Measurements from ENCODE around the gene DARS1.
"Not testable (repeated sequence)": the region's sequence is repeated elsewhere in the genome, so short reads cannot be mapped to it uniquely, and the experiment has no call there.

Gene DARS1

DNA sequence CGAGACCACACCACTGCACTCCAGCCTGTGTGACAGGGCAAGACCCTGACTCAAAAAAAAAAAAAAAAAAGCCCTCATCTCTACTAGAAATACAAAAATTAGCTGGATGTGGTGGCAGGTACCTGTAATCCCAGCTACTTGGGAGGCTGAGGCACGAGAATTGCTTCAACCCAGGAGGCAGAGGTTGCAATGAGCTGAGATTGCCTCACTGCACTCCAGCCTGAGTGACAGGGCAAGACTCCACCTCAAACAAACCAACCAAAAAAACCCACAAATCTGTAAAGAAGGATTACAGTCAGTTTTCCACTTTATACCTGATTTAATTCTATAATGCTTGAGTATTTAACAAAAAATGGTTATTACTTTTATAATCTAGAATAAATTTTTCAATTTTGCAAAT lies 9.7 kb downstream of the DARS1 start:
- no peak for DNase-seq

DNA sequence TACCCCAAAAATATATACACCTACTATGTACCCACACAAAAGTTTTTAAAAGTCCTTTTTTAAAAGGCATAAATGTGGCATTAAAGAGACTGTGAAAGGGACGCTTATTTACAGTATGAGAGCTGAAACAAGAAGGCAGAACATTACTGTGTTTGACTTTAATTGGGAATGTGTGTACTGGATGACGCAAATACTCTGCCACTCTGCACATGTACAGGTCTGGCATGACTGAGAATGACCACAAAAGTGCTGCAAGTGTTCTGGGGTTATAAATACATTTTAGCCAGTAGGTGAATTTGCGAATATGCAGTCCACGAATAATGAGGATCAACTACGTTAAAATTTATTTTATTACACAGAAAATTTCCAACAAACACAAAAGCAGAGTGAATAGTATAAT lies 11.4 kb downstream of the DARS1 start:
- DNase-seq, result no peak

DNA sequence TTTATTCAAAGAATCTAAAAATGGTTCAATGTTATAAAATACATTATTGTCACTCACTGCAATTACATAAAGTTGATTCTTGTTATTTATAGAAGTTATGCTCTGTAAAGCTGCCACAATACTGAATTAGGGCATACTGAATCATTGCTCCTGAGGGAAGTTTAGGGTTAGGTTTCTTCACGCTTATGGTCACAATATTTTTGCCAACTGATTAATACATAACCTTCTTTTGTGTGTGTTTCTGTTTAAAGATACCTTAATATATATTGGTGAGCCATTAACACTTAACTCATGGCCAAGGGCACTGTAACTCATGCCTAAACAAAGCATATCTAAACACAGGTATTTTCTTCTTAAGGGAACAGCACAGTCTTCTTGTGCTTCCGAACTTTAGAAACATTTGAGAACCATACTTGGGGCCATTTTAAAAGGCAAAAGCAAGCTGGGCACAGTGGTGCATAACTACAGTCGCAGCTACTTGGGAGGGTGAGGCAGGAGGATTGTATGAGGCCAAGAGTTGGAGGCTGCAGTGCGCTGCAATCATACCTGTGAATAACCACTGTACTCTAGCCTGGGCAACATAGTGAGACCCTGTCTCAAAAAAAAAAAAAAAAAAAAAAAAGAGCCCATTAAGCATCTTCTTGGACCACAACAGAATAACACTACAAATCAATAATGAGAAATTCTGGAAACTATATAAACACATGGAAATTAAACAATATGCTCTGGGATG lies 15.6 kb downstream of the DARS1 start:
- no peak for DNase-seq

DNA sequence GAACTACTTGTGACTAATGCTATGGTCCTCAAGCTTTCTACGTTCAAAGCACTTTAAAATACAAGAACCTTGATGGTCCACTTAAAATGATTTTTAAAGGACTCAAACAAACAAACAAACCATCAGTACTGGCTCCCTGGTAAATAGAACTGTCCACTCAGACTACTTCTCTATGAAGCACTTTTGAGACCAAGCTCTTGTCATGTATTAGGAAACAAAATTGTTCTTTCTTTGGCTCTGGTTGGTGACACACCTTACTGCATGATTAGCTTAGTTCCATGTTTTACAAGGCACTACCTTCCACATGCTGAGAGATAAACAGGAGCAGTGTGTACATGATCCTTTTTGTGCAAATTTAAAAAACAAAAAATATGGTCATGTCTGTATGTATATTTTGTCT lies 19.7 kb downstream of the DARS1 start:
- DNase-seq, result no peak

DNA sequence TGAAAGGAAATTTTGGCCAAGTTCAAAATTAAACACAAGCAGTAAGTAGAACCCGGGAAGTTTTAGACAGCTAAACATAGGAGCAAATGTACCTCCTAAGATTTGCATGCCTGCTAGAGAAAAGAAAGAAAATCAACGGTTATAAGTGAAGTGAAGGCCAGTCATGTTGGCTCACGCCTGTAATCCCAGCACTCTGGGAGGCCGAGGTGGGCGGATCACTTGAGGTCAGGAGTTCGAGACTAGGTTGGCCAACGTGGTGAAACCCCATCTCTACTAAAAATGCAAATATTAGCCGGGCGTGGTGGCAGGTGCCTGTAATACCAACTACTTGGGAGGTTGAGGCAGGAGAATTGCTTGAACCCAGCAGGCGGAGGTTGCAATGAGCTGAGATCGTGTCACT lies 21.0 kb downstream of the DARS1 start:
- DNase-seq, result not testable (repeated sequence)

DNA sequence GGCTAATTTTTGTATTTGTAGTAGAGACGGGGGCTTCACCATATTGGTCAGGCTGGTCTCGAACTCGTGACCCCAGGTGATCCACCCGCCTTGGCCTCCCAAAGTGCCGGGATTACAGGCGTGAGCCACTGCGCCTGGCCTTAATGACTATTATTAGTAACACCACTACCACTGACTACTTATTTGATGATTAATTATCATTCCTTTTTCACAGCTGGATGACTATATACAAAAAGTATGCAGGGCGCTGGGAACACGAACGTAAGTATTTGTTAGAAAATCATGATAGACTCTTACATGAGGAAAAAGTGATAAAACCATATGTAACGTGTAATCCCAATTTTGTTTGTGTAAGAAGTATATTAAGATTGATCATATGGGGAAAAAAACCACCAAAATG lies 21.6 kb downstream of the DARS1 start:
- no peak for DNase-seq

DNA sequence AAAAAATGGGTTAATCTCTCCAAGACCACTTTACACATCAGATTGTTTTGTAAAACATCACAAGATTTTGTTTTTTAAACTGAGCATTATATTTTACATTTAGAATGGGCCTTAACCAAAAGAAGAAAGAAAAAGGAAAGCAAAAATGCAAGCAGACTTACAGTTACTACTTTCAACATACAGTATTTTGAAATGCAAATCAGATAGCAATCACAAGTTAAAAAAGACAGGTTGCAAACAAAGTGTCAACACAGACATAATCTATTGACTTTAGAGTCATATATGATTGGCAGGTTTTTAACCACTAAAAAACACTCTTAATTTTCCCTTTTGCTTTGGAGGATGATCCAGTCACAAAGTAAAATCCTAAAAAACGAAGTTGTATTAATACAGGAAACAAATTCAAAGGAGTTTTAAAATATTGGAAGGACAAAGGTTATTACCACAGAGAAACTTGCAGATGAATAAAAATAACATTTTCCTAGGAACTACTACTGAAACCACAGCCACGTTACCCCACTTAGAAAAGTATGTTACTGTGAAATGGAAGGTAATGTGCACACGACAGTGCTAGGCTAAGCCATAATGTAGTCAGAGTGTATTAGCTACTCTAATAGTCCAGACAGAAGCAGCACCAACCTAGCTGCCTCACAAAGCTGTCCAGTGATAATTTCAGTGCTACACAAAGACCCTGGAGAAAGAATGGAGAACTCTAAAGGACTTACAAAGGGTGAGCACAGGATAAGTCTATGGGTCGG lies 22.9 kb downstream of the DARS1 start:
- DNase-seq, result no peak

DNA sequence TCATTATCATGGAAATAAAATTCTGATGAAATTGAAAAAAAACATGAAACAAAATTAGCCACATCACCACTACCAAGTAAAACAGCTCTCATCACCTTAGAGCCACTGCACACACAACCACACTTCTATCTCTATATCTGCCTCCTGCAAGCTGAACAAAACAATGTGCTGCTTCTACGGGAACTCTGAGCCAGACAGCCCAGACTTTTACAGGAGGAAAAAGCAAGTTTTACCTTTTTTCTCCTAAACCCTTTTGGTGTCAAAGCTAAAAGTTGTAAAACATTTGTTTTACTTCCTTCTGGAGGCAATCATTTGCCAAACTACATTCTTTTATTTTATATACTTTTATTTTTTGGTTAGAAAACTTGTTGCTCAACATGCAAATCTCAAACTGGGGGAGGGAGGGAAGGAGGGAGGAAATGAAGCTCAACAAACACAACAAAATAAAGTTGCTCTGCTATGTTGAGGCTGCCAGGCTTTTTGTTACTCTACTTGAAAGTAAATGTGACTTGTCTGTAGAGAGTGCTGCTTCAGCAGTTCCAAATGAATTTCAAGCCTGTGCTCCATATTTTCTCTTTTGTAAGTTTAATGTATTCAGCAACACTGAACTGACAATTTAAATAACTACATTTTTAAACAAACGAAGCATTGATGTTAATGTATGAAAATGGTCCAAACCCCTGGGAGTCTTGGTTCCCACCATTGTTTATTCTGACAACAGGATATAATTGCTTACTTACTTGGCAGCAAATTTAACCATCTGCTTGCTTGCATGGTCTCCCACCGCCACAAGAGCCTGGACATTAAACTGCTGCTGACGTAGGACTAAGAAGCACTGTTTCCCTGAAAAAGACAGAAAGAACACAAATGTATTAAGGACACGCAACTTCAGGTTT lies 24.5 kb downstream of the DARS1 start:
- DNase-seq, result peak; percentile 52

DNA sequence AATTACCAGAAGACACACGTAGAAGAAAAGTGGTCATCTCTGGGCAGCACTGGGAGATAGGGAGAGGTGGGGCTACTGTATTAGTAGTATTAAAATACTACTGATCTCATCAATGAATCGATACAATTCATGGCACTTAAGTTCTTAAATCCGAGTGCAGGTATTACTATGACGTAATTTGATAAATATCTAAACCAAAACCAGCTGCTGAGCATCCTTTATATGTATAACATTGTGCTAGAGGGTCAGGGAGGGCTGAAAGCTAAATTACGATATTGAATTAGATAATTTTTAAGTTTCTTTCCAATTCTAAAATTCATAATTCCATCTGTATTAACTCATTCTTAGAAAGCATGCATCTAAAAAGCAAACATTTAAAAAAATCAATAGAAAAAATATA lies 25.3 kb downstream of the DARS1 start:
- DNase-seq, result no peak

DNA sequence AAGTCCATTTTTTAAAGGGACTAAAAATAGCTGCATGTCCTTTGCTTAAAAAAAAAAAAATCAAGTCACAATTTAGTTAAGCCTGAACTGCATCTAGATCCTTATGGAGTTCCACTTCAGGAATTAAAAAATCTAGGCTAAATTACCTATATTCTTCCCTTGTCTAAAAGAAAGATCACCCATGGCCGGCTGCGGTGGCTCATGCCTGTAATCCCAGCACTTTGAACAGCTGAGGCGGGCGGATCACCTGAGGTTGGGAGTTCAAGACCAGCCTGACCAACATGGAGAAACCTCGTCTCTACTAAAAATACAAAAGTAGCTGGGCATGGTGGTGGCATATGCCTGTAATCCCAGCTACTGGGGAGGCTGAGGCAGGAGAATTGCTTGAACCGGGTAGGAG lies 26.5 kb downstream of the DARS1 start:
- not testable (repeated sequence) for DNase-seq

DNA sequence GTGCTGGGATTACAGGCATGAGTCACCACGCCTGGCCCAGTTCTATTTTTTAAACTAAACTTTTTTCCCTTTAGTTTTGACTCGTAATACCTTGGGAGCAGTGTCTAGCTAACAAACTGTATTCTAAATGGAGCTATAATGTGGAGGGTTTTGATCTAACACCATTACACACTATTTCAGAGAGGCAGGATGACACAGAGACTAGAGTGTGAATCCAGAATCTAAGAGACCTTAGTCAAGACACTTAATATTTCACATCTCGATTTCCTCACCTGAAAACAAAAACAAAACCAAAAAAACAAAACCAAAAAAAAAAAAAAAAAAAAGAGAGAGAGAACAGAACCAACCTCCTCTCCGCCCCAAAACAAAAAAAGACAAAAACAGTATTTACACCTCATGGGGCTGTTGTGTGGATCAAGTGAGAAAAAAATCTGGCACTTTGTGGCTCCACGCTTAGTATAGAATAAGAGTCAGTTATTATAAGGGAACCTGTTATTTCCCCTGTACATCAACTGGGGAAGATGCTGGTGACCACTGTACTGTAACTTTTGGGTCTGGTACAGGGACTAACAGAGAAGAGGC lies 31.3 kb downstream of the DARS1 start:
- no peak for DNase-seq

DNA sequence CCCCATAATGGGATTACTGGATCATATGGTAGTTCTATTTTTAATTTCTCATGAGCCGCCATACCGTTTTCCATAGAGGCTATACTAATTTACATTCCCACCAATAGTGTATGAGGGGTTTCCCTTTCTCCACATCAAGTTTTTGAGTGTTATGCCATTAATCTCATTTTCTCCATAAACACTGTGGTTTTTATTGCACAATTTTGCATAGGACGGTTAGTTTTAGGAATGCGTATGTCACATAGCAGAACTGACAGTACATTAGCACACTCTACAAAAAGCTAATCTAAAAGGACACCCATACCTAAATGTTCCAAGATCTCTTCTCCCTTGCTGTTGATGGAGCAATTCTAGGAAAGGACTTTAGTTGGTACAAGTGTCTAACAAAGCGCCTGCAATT lies 32.5 kb downstream of the DARS1 start:
- DNase-seq, result no peak

DNA sequence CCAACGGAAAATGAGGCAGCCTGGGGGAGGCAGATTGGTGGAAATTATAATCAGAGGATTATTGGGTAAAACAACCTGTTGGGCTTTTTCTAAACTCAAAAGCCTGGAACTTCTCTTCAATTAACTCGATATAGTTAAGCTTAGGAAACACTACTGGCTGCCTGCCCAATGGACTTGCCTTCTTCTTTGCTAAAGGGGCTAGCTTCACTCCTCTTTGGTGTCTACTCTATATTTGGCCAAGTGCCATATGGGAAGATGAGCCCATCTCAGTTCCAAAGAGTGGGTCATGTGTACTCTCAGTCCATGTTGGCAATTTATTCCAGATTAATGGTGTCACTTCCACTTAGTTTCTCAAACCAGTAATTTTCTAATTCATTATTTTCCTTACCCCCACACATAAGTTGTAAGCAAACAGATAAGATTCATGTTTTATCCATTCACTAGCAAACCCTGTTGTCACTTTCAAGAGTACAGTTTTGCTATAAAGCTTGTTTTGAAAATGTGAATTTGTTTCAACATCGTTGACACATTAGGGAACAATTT lies 34.3 kb downstream of the DARS1 start:
- DNase-seq, result no peak

DNA sequence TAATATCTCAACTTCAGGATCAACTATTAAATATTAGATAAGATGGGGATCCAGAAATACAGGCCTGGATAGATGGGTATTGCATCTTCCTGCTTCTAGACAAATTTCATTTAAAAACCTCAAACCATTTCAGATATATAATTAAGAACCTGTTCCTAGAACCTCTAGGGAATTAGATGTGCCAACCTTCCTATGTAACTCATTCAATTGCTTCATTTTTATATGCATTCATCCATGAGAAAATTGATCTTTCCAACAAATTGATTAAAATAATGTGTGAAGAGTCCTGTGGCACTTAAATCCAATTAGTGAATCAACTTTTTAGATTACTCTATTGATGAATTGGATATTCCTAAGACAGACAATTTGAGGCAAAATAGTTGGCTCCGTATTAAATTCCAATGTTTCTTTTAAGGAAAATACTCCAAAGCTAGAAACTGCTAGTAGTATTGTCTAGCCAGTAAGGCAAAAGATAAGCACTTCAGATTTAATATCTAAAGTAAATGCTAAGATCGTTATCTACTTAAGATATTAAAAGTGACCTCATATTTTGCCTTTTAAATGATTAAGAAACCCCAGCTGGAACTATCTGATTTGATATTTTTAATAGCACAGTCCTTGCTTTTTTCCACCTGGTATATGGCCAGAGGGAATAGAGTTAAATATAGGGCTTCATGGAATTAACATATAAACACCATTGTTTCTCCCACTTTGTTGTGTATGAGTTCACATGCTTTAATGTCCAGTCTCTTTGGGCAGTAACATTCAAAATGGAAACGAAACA lies 35.8 kb downstream of the DARS1 start:
- DNase-seq, result no peak

DNA sequence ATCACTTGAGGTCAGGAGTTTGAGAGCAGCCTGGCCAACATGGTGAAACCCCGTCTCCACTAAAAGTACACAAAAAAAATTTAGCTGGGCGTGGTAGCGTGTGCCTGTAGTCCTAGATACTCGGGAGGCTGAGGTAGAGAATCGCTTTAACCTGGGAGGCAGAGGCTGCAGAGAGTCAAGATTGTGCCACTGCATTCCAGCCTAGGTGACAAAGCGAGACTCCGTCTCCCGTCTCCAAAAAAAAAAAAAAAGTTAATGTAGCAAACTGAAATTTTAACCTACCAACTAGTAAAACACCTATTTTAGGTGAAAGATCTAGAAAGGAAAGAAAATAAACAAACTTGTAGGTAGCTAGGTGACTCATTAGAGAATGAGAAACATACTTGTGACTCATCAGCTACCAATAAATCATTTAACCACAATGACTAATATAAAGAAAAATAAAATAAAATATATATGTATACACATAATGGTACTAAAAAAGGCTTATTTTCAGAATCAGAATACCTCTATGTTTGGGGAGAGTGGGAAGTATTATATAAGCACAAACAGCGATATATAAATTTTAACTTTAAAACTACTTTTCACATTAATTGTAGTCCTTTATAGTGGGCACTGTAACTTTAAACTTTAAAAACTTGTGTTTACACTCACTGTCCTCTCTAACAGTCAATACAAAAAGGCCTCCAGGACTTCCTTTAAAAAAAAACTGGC lies 36.6 kb downstream of the DARS1 start:
- DNase-seq, result peak; percentile 51

DNA sequence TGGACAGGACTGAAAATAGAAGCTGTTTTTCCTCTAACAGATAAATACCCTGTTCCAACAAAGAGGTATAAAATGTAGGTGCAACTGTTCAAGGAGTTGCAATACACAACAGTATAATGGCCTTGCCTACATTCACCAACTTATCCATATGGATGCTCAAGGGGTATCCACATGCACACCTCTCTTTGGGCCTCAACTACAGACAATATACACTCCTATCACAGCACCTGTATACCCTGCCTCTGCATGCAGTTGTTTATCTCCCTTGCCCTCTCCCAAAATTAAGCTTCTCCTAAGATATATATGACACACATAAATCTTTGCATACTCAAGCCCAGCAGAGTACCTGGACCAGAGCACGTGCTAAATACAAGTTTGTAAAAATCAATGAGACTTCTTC lies 37.3 kb downstream of the DARS1 start:
- DNase-seq, result no peak

DNA sequence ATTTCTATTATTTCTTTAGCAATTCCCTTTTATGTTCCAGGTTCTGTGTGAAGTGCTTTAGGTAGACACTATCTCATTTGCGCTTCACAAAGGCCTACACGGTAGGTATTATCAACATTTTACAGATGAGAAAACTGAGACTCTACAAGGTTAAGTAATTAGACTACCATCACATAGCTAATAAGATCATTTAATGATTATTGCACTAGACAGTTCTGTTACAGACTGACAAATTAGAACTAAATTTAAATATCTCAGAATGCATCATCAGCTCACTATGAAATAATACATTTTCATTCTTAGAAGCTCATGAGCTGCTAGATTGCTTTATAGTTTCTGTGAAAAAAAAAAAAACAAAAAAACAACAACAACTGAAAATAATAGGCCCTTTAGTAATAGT lies 37.9 kb downstream of the DARS1 start:
- no peak for DNase-seq

DNA sequence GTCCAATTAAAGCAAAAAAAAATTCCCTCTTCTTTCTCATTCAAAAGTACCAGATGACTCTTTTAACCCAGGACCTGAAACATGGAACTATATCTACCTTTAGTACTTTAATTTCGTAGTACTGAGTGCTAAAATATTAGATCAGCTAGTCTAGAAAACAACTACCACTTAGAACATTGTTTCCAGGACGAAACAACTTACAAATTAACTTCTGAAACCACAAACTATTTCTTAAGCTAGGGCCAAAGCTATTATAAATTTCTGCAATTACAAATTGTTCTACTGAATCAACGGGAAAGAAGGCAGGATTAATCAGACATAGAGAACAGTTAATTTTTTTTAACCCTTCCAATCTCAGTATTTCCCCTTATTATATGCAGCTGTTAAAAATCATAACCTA lies 39.9 kb downstream of the DARS1 start:
- DNase-seq, result no peak

DNA sequence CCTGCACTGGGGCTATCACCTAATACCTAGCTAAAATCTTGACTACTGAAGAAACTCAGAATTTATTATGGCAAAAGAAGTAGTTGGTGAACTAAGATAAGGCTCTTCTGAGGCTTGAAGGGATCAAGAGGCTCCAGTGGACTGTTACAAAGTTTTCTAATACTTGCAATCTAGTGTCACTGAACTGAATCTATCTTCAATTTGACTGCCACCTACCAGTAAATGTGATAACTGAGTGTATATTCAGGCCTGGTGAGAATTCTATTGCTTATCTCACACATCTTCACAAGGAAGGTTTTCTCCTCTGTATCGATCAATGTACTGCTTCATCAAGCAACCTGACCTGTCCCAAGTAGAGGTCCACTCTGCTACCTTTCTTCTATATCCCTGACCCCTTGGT lies 40.8 kb downstream of the DARS1 start:
- DNase-seq, result no peak

DNA sequence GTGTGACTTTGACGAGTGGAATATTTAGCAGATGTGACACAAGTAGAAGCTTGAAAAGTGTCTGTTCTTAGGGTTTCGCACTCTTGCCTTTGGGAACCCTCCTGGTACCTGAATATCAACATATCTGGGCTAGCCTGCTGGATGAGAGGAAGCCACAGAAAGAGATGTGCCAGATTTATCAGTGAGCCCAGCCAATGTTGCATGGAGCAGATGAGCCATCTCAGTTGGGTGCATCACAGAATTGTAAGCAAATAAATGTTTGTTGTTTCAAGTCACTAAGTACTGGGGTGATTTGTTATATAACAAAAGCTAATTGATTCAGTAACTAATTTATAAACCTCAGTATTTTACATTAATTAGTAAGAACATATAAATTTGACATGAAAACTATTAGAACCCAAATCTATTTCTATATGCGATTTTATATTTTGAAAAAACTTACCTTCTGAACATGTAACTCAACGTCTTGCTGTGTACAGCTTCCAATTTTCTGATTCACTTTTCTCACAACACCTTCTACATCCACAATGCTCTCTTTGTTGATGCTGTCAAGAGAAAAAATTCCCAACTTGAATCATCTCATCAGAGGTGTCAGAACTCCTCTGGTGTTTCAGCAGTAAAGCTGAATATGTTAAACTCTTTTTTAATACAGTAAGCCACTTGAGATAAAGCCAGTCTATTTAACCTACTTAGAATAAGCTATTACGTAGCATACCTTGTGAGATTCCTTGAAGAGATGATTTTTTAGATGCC lies 42.3 kb downstream of the DARS1 start:
- DNase-seq, result no peak

DNA sequence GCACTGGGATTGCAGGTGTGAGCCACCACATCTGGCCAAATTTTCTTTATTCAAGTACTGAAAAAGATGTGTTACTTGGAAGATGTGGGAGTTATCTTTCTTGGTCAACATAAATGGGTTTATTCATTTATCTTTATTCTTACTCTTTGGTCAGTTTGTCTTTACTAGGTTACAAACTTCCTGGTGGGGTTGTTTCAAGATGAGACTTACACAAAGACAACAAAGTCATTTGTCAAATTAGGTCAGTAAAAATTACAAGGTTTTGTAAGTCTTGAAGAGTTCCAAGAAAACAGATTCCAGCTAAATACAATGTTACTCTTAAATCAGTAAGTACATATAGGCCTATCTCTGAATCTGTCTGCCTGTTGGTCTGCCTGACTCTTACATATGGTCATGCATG lies 48.9 kb downstream of the DARS1 start:
- no peak for DNase-seq
